GM12801 (cell line): Measurements from ENCODE around the gene NEDD8.

Experiments
- CTCF ChIP-seq: IDR thresholded peaks from one replicate; pipeline ENCODE4 v1.5.1; 2011; ENCODE audit warnings: control low read depth; ENCODE audit not compliant: insufficient read length; ENCODE audit errors: extremely low read depth

NEDD8 gene

GRCh38 chr14:24219080-24219479 is 13.1 kb downstream of the NEDD8 start:
- TF ChIP-seq CTCF = no peak

- TF ChIP-seq CTCF = no peak
These were observed 15.8 kb downstream of the NEDD8 start for GRCh38 chr14:24216345-24216699.

- no peak for TF ChIP-seq CTCF
These were observed 16.4 kb downstream of the NEDD8 start, which contains the start of gene MDP1 for GRCh38 chr14:24215495-24216344. Gene MDP1, minus strand, starts transcription at chr14:24216066. Its CDS starts 111 bp downstream, at chr14:24215955.

GRCh38 chr14:24213866-24214662 is 18.1 kb downstream of the NEDD8 start:
- TF ChIP-seq CTCF = no peak

GRCh38 chr14:24212924-24213865 is 19.0 kb downstream of the NEDD8 start, which contains the start of gene CHMP4A:
Gene CHMP4A, minus strand, starts transcription at chr14:24213488. Its CDS starts 49 bp downstream, at chr14:24213439.
- no peak for TF ChIP-seq CTCF

GRCh38 chr14:24211311-24211710 is 20.9 kb downstream of the NEDD8 start:
- TF ChIP-seq CTCF = no peak
